GM10847 (cell line): ENCODE data around the gene DIP2B.

Experiments
- POLR2A ChIP-seq: IDR thresholded peaks from 2 replicates; pipeline ENCODE4 v1.6.1; 2011; ENCODE audit not compliant: insufficient read length; ENCODE audit errors: extremely low read depth

The DIP2B gene

DNA sequence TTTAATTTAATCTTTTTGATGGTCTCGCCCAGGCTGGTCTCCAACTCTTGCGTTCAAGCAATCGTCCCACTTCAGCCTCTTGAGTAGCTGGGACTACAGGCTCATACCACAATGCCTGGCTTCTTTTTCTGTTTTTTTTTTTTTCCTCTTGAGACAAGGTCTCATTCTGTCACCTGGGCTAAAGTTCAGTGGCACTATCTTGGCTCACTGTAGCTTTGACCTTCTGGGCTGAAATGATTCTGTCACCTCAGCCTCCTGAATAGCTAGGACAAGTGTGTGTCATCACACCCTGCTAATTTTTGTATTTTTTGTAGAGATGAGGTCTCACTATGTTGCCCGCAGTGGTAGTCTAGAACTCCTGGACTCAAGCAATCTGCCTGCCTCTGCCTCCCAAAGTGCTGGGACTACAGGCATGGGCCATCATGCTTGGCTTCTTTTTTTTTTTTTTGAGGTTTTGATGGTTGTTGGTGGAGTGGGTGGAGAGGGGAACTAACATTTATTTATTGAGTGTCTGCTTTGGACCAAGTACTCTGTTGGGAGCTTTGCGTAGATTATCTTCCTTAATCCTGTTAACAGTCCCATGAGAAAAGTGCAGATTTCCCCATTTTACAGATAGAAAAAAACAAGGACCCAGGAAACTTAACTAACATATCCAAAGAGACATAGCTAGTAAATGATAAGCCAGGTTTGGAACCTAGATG, 102.0 kb downstream of the DIP2B start:
- no peak for TF ChIP-seq POLR2A

DNA sequence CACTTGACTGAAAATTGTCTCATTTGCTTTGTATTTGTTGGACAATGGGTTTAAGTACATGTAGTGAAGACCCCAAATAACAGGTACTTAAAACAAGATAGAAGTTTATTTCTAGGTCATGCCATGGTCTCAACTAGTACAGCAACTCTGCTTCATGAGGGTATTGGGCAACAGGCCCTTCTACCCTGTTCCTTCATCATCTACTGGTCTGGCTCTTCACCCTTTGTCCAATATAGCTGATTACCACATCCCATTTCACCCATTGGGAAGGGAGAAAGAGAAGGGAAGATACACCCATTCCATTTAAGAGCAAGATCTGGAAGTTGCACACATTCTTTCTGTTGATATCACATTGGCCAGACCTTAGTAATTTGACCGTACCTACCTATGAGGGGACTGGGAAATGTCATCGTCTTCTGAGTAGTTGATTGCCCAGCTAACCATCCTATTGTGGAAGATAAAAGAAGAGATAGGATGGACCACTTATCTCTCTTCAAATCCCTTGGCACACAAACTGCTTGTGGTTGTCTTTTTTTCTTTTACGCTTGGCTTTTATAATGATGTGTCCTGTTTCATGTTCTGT, 104.6 kb downstream of the DIP2B start:
- TF ChIP-seq POLR2A = no peak

DNA sequence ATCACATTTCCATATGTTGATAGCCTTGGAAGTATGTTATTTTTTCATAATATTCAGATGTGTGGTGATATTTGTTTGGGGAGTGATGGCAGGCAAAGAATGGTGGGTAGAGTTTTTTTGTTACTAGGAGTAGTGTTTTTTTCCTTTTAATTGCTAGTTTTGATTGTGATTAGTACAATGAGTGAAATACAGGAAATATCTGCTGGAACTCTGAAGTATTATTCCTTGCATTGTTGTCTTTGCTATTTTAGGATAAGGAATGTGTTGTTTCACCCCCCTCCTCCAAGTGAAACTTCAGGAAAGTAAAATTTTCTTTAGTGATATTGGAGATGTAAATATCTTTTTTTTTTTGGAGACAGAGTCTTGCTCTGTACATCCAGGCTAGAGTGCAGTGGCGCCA, 105.4 kb downstream of the DIP2B start:
- no peak for TF ChIP-seq POLR2A

DNA sequence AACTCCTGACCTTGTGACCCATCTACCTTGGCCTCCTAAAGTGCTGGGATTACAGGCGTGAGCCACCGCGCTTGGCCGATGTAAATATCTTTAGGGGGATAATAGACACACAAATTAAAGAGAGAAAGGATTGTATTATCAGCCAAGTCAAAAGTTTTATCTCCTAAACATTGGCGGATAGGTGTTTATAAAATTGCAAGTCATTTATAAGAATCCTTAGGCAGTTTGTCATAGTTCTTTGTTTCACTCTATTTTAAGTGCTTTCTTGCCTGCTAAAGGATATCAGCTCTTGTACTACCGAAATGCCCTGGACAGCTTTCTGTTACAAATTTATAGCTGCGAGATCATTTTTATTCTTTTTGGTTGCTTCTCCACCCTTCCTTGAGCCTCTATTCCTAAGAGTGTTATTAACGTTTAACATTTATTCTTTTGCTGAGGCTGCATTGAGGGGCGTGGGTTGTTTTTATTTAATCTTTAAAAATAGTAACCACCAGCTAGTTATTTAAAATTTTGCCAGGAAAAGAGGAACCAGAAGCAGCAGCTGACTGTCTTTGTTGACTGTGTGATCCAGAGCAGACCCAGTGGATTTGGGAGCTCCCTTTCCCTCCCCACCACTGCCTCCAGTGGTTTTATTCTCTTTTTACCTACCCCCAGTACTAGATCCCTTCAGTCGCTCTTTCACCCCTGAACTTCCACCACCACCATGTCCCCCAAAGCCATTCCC, 106.4 kb downstream of the DIP2B start:
- TF ChIP-seq POLR2A = no peak

DNA sequence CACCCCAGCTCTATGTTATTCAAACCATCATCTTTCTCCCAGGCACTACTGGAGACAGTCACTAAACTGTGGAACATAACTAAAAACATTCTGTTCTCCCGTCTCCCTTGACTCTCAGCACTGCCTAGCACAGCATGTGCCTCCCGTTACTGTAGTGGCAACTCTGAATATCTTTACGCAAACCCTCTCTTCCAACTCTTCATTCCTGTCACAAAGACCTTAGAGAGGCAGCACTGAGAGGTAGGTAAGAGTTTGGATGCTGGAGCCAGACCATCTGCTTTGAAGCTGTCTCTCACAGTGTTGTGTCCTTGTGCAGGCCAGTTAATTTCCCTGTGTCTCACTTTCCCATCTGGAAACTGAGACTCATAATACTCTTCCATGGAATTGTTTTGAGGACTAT, 108.1 kb downstream of the DIP2B start:
- no peak for TF ChIP-seq POLR2A

DNA sequence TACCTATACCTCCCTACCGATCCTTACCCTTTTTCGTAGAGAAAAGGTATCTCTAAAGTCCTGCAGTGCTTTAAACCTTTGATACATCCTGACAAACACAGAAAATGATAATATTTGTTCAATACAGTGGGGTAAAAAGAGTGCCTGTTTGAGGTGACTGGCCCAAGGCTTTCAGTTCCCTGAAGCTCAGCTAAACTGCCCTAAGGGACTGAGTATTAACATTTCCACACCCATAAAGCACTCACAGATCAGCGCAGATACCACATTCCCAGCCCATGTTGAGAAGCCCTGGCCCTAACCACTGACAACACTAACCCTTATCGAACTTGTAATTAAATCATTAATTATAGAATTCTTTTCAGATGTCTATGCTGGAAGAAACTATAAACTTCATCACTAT, 108.7 kb downstream of the DIP2B start:
- TF ChIP-seq POLR2A = no peak

DNA sequence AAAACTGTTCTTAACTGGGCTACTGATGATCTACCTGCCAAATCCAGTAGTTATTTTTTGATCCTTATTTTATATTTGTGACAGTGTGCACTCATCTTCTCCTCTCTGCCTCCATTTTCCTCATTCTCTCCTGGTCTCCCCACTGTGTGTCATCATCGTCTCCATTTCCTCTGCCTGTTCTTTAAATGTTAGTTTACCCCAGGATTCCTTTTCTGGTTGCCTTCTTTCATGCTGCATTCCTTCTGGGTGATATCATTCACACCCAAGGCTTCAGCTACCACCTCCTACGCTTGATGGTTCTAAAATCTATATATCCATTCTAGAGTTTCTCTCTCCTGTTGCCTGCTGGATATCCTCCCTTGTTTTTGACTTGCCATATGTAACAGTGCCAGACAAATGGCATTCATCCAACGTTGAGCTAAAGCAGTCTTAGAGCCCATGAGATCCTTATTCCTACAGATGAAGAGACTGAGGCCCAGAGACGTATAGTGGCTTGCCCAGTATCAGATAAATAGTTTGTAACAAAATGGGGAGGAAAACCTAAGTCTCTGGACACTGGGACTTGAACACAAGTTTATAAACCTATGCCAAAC, 109.5 kb downstream of the DIP2B start:
- TF ChIP-seq POLR2A = no peak

DNA sequence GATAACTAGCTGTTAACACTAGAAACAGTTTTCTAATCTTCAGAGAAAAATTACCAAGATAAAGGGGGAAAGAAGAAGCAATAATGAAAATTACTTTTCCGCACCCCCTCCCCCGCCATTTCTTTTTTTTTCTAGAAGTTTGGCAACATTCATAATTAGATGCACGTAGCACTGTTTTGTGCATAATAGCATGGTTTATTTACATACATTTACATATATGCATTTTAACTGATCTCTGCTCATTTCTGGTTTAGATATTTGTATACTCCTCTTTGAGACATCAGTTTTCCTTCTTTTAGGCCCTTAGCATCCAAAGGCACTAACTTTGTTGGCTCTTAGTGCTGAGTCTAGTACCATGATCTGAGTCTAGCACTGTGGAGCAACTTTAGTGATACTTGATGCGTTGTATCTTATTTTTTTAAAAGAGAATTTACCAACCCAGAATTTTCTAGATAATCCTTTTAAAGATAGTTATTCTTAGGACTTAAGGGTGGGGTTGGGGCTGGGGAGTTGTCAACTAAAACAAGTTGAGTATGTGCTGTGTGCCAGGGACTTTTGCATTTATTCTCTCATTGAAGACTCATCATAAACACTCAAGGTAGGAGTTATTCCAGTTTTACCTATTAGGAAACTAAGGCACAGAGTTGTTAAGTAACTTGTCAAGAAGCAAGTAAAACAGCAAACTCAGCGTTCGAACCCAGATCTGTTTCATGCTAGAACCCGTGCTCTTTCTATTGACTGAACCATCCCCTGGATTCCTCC, 110.5 kb downstream of the DIP2B start:
- no peak for TF ChIP-seq POLR2A

DNA sequence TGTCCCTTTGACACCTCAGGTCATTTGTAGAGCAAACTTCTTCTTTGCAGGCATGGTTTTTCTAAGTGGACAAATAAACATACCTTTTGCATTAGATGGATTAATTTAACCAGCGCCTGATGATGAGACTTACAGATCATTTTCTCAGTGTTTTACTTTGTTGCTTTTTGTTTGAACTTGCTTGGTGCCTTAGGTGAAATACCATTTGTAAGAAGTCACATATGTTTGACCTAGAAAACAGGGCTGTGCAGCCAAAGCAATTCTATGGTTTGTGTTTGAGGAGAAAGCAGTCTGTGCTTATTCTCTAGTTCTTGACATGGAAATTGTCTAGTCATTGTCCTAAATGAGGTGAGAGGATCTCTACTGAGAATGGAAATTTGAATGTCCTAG, 111.1 kb downstream of the DIP2B start:
- TF ChIP-seq POLR2A = no peak

DNA sequence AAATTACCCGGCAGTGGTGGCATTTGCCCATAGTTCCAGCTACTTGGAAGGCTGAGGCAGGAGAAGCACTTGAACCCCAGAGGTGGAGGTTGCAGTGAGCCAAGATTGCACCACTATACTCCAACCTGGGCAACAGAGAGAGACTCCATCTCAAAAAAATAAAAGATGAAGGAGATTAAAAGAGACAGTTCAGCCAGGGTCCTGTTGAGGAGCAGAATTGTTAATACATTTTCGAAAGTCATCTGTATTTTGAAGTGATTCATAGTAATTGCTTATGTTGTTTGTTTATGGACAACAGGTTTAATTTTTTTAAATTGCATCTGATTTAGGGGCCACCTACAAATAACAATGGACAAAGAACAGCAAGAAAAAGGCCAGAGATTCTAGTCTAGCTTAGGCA, 112.9 kb downstream of the DIP2B start:
- TF ChIP-seq POLR2A = no peak

DNA sequence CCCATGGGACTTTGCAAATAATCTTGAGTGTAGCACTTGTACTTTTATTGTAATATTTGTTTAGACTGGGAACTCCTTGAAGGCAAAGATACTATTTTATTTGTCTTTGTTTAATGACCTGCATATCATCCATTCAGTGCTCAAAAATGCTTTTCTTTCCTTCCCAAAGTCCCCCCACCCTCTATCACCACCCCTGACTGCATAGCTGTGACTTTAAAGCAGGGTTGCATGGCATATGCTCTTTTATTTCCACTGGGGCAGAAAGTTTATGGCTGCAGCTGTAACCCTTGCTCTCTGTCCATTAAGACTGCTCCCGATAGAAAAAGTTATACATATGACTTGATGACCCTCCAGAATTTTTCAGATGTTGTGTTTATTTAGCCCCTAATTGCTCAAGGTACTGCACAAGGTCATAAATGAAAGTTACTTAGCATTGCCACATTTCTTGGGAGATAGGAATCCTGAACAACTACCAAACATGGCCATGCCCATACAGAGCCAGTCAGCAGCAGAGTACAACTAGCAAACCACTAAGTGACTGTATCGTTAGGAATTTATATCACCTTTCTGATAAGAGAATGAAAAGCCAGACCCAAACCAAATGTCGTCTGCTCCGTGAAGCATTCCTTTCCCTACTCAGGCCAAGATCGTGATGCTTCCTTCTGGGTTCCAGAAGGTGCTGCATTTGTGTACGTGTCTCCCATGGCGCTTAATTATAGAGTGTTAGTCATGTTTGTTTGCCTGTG, 114.3 kb downstream of the DIP2B start:
- no peak for TF ChIP-seq POLR2A

DNA sequence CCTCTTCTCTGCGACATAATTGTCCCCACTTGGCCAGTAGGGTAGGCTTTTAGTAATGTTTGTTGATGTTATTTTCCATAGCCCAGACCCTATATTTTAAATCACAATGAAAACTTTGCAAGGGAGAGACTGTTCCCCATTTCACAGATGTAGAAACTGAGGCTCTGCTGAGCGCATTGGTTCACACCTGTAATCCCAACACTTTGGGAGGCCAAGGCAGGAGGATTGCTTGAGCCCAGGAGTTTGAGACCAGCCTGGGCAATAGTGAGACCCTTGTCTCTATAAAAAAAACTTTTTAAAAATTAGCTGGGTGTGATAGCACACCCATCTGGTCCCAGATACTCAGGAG, 114.8 kb downstream of the DIP2B start:
- no peak for TF ChIP-seq POLR2A

DNA sequence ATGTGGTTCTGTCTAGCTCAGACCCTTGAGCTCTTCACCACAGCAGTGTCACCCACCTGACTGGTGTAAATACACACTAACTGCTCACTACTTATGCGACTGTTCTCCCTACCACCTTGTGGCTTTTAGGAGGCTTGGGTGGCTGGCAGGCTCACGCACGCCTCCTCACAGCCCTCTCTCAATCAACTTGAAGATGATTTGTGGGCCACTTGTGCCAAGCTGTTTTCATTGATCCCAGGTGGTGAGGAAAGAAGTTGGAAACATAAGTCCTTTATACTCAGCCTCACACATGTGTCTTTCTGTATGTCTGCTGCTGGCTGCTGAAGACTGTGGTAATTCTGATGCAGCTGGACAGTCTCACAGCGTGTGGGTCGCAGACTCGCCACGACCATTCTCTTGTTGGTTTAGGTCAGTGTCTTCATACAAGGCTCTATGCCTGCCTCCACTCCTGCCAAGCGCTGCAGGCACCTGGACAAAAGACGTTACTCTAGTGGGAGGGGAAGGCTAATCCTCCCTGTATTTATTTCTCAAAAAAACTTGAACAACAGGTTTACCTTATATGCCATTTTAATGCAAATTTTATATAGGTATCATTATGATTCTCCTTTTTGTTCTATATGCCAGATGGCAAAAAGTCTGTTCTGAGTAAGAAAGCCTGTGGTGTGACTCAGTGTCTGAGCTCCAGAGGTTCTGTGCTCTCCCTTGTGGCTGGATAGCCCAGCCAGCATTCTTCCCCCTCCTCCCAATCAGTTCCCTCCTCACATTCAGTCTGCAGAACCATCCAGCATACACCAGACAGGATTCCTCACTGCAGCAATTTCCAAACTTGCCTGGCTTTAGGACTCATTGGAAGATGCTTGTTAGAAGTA, 115.6 kb downstream of the DIP2B start:
- no peak for TF ChIP-seq POLR2A

DNA sequence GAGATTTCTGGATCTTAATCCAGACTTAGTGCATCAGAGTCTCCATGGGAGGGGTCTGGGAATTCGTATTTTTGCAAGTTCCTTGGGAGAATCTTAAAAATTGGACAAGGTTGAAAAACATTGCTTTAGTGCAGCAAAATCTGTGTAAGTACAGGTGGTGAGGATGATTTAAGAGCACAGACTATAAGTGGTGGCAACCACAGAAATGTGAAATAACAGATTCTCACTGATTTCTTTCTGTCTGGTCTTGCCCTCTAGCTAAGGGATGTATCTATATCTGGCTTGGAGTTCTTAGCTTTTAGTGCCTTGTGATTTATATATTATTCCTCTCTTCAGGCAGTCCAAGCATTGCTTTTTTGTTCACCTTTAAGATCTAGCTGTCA, 116.2 kb downstream of the DIP2B start:
- no peak for TF ChIP-seq POLR2A
